SIG-M5 treated with dmso at 0.1 percent for 504 hours (cell line): ENCODE results near the gene KLF7.

Source experiments
- DNase-seq: peaks from one replicate; lab custom pipeline; 2025; ENCODE audit not compliant: unreplicated experiment; lab: John Stamatoyannopoulos, UW

Gene KLF7

GRCh38 chr2:207101984-207102383 lies 63.8 kb downstream of the KLF7 start:
- DNase-seq, result no peak

GRCh38 chr2:207097278-207097677 lies 68.5 kb downstream of the KLF7 start:
- DNase-seq, result no peak

- no peak for DNase-seq
These were observed 69.8 kb downstream of the KLF7 start for GRCh38 chr2:207095963-207096362.

DNA sequence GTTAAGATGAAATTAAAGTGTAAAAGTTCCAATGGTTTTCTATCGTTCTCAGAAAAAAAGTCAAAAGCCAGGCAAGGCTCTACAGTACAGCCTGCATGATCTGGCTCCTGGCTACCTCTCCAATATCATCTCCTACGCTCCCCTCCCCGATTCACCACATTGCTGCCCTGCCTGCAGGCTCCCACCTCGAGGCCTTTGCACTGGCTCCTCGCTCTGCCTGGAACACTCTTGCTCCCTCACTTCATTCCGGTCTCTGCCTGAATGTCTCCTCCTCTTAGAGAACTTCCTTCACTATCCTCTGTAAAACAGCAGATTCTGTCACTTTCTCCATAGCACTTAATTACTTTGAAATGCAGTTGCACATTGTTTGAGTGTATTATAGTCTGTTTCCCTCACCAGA lies 72.5 kb downstream of the KLF7 start:
- no peak for DNase-seq

DNA sequence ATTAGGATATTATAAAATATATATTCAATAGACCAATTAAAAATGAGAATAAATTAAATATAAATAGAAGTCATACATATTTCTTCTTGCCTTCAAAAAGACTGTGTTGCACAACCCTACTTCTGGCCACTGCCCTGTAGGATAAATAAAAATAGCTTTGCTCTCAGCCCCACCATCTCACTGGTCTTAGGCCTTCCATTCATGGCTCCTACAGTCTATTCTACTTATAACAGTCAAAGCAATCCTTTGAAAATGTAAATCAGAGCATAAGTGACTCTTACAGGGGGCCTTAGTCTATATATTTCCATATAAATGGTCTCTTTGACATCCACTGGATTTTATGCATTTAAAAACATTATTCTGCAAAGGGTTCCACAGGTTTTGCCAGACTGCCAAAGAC lies 72.9 kb downstream of the KLF7 start:
- DNase-seq, result no peak

DNA sequence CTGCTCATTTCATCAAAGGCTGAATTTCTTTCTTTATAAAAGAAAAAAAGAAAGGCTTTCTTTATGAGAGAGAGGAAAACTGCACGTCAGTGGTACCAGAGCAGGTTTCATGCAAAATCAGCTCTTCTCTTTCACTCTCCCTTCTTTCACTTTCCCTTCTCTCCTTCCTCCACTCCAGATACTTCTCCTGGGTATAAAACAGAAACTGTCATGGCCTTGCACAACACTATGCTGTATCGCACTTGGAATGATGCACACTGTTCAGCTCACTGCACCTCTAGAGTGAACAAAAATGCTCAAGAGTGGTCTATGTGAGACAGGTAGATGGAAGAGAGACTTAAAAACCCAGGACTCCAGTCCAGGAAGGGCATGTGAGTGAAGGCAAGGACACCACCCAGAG lies 73.8 kb downstream of the KLF7 start:
- DNase-seq, result no peak

DNA sequence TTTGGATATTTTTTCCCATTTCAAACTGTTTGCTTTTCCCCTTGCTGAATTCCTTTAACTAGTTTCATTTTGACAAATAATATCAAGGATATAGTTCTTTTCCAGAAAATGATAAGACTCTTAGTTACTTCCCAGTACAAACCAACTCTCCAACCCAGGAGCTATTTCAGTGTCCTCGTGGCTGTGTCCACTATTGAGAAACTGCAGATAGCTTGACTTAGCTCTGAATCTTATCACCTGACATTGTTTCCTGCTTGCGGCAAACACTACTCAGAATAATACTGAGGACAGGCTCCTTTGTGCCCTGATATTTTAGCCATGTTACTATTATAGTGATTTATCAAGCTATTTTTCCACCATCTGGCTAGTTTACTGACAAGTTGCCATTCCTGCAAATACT lies 74.6 kb downstream of the KLF7 start:
- no peak for DNase-seq

DNA sequence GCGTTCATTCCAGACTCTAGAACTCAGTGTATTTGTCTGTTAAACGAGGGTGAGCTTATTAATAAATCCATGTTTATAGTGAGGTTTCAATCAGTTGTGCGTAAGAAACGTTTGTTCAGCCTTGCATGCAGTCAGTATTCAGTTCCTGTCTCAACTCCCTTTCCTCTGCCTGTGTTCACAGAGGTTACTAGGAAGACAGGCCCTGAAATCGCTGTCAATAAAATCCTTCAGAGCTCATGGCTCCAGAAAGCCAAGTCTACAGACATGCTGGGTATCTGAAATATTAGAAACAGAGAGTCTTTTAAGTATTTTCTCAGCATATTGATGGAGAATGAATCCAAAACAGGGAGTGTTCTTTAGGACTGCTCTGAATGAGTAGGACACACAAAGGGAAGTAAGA lies 75.4 kb downstream of the KLF7 start:
- no peak for DNase-seq

GRCh38 chr2:207088839-207089238 lies 76.9 kb downstream of the KLF7 start:
- DNase-seq, result no peak

DNA sequence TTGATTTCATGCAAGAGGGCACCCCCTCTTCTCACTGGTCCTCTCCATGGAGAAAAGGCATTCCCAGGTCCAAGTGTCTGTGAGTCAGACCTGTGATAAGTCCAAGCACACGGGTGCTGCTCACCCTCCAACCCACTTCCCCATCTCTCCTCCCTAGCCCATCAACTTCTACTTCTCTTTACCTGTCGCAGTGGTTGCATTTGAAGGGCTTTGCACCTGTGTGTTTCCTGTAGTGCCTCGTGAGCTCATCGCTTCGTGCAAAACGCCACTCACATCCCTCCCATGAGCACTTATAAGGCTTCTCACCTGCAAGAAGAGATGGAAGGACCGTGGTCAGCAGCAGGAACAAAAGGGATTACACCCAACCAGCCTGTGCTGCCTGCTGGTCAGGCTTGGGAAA lies 77.5 kb downstream of the KLF7 start:
- DNase-seq, result no peak

GRCh38 chr2:207087046-207087902 lies 78.5 kb downstream of the KLF7 start:
- no peak for DNase-seq

DNA sequence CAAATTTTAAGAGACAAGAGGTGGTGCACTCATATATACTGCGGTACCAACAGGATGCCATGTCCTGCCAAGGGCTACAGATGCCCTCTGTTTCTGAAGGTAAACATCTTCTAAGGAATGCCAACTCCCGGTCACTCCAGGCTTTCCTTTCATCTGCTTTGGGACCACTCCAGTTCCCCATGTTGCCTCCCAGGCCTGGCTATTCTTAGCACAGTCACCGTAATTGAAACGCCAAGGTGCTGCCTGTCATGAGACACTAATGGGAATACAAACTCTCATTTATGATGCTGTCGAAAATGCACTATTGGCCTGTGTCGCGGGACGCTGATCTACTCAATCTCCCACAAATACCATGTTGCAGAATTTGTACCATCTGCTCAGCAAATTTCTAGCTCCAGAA lies 79.6 kb downstream of the KLF7 start:
- DNase-seq, result no peak

- no peak for DNase-seq
These were observed 80.6 kb downstream of the KLF7 start for GRCh38 chr2:207085110-207085509.

DNA sequence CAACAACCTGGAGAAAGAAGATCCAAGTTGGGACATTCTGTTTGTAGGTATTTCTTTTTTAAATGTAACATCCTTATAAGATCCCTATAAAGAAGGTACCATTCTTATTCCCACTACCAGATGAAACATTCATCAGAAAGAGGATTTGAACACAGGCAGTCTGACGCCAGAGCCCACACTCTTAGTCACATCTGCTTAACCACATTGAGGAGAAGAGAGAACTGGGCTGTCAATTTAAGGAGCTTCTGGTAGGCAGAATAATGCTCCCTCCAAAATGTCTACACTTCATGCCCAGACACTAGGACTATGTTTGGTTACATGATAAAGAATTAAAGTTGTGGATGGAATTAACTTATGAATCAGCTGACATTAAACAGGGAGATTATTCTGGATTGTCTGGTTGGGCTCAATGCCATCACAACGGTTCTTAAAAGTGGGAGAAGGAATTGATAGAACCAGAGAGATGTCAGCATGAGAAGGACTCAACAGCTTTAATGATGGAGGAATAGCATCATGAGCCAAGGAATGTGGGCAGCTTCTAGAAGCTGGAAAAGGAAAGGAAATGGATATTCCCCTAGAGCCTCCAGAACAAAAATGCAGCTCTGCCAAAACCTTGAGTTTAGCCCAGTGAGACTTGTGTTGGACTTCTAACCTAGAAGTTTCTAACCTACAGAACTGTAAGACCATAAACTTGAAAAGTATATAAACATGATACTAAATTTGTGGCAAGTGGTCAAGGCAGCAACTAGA lies 82.2 kb downstream of the KLF7 start:
- no peak for DNase-seq

GRCh38 chr2:207082619-207083018 lies 83.1 kb downstream of the KLF7 start:
- DNase-seq, result no peak

DNA sequence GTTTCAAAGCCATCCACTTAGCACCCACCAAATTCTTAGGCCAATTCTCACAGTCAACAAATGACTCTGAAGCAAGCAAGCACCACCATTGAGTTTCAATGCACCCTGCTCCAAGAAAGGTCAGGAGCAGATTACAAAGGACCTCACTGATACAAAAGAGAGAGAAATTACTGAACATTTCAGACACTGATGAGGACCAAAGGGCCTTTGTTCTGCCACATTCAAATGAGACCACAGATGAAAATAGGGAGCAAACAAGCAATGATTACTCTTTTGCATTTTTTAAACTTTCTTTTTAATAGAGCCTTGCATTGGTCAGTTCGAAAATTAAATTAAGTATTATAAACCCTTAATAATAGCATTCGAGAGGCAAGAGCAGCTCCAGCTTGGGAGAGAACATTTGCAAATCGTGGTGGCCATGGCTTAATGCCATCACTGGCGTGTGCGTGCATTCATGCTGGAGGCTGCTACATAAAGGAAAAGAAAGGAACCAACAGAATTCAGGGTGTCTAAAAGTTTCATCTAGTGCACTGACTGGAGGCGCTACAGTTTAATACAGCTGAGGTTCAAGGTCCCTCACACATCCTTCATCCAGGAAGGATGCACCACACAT lies 87.5 kb downstream of the KLF7 start:
- no peak for DNase-seq

DNA sequence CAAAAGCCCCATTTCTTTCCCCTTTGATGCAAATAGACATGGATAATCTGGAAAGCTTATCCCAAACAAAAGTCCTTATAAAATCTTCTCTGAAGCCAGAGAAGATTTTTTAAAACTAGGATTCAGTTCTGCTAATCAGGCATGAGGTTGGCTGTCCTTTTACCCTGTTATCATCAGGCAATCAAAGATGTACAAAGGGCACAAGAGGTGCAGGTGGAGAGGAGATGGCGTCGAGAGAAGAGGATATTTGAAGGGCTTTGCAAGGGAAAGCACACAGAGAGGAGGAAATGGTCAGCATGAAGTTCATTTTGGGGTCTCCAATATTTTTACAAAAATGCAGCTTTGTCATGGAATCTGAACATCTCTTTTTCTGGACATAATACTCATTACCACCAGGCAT lies 88.5 kb downstream of the KLF7 start:
- DNase-seq, result no peak

GRCh38 chr2:207075456-207075855 lies 90.3 kb downstream of the KLF7 start:
- DNase-seq, result no peak

GRCh38 chr2:207073801-207074678 lies 91.7 kb downstream of the KLF7 start:
- no peak for DNase-seq

DNA sequence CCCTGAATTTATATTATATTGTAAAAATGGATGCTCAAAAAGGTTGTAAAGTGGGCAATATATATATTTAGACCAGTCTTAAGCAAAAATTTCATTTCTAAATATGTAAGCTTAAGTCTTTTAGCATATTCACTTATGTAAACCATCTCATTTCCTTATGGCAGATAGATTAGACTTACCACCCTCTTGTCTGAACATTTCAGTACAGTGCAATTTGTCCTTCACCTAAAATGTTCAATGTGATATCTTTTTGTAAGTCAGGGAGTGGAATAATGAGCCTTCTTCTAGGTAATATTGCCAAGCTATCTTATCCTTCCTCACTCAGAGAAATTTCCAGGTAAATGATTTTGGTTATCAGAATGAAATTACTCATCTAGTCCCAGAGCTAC lies 92.3 kb downstream of the KLF7 start:
- no peak for DNase-seq

- no peak for DNase-seq
These were observed 93.2 kb downstream of the KLF7 start for GRCh38 chr2:207072571-207072970.
